Panc1 (cell line): Measurements from ENCODE around the gene SPP1. TPM values are rescaled to one million over a fixed set of nuclear protein-coding genes. Genes with fewer than 3 reads are reported as not detected.

Experiments
- ATAC-seq: fragments of 200-7000 bp; cut with Tn5 transposase; 2 replicates; pipeline ENCODE4 v1.9.1; 2020; ENCODE audit warnings: mild to moderate bottlenecking, moderate library complexity
- BruUV-seq: library from RNA; stranded (reverse); fragments of 400-500 nt; replicated peaks from 2 replicates; lab custom pipeline; 2021; lab: Mats Ljungman, UMichigan
- CTCF ChIA-PET: fragments of 300-600 bp; sonication (Branson Sonifier 250); formaldehyde crosslinking; loops from one replicate; lab custom pipeline; 2022; ENCODE audit warnings: antibody characterized with exemption; lab: Charles Lee
- POLR2A ChIA-PET: fragments of 300-600 bp; sonication (Branson Sonifier 250); formaldehyde crosslinking; loops from one replicate; lab custom pipeline; 2022; ENCODE audit warnings: antibody characterized with exemption; lab: Charles Lee
- DNase-seq: peaks from one replicate; pipeline ENCODE4 v3.0.0-alpha.2; 2010; ENCODE audit warnings: low read depth, low spot score
- H3K27ac ChIP-seq: 2 replicates; pipeline ENCODE4 v1.5.1; 2011; ENCODE audit warnings: mild to moderate bottlenecking, low read length, inconsistent platforms
- H3K27me3 ChIP-seq: fragments of 200-500 bp; sonication (Bioruptor generic); 2 replicates; pipeline ENCODE4 v1.6.0; 2014; ENCODE audit warnings: low read length, inconsistent platforms; ENCODE audit not compliant: control insufficient read depth, insufficient read depth
- H3K36me3 ChIP-seq: fragments of 200-500 bp; sonication (Bioruptor generic); 2 replicates; pipeline ENCODE4 v1.5.1; 2014; ENCODE audit warnings: inconsistent platforms, mild to moderate bottlenecking, low read length, moderate library complexity; ENCODE audit not compliant: control insufficient read depth, insufficient read depth
- H3K4me1 ChIP-seq: 2 replicates; pipeline ENCODE4 v1.5.1; 2011; ENCODE audit warnings: inconsistent platforms, mild to moderate bottlenecking, low read length, moderate library complexity; ENCODE audit not compliant: control insufficient read depth, insufficient read depth
- H3K4me3 ChIP-seq, 2 experiments: 2 replicates each; pipeline ENCODE4 v1.5.1; 2011 to 2012; ENCODE audit warnings: low read depth in 2 of 2, low read length in 2 of 2, mild to moderate bottlenecking in 2 of 2, inconsistent platforms in 1 of 2, moderate library complexity in 1 of 2
- H3K9me3 ChIP-seq: fragments of 200-500 bp; sonication (Bioruptor generic); 2 replicates; pipeline ENCODE4 v1.5.1; 2014; ENCODE audit warnings: low read depth, mild to moderate bottlenecking, inconsistent platforms, low read length, moderate library complexity; ENCODE audit not compliant: control insufficient read depth, insufficient read depth
- CTCF ChIP-seq: fragments of 450-650 bp; IDR thresholded peaks from 2 replicates; pipeline ENCODE4 v1.5.1; 2017; ENCODE audit warnings: mild to moderate bottlenecking
- POLR2AphosphoS5 ChIP-seq: IDR thresholded peaks from 2 replicates; pipeline ENCODE4 v1.6.1; 2012; ENCODE audit warnings: mild to moderate bottlenecking, low read depth, low read length, moderate library complexity
- REST ChIP-seq, 2 experiments: IDR thresholded peaks; 2 replicates each; pipeline ENCODE4 v1.6.1; 2011 to 2012; ENCODE audit warnings: low read depth in 2 of 2, control low read depth in 1 of 2, low read length in 1 of 2, mild to moderate bottlenecking in 1 of 2, moderate library complexity in 1 of 2; ENCODE audit not compliant: insufficient read depth in 1 of 2
- SIN3A ChIP-seq: IDR thresholded peaks from 2 replicates; pipeline ENCODE4 v1.6.1; 2012; ENCODE audit warnings: low read depth, mild to moderate bottlenecking, low read length, moderate library complexity, borderline replicate concordance; ENCODE audit not compliant: insufficient read depth
- TCF7L2 ChIP-seq: IDR thresholded peaks from 2 replicates; pipeline ENCODE4 v1.6.1; 2011; ENCODE audit warnings: mild to moderate bottlenecking, low read depth, low read length, inconsistent platforms
- in situ Hi-C: cut with HindIII; loops from 2 replicates; pipeline ENCODE4 v1.10.0; 2016; ENCODE audit warnings: low sequenced_read_pairs, low pct_unique_long_range_greater_than_20kb
- intact Hi-C: fragments of 100-400 bp; cut with micrococcal nuclease; formaldehyde crosslinking; loops from one replicate; pipeline ENCODE4 v1.10.0; 2022; ENCODE audit not compliant: unreplicated experiment
- total RNA-seq: library from RNA; stranded (reverse); gene quantifications from one replicate; pipeline ENCODE4 v1.2.1, GENCODE V29; 2021; ENCODE audit not compliant: unreplicated experiment

SPP1 gene
- total RNA-seq, 1 experiment from 2014 or later = 1.6 TPM

GRCh38 chr4:87947381-87948160, 27.9 kb upstream of the SPP1 start:
- Histone ChIP-seq H3K4me3 (no peak overlapping the region), H3K9me3 (no peaks in the 10 kb centered on the region), H3K27me3 (0 out of 2 replicates have a peak, but pooled peaks cover 2% of the 10 kb centered on the region), H3K4me1 (no peaks in the 10 kb centered on the region), H3K27ac (no peak overlapping the region), H3K36me3 (no peaks in the 10 kb centered on the region)
- in situ Hi-C loops (no loop called here), intact Hi-C loops (no loop called here)
- ATAC-seq (no peak), DNase-seq (no peak)
- ChIA-PET CTCF (no interaction called here), POLR2A (no interaction called here)
- TF ChIP-seq REST (IDR thresholded peaks at IDR 0.05; ENCODE audit: insufficient read depth in 1 of 2, low read depth in 2 of 2, low read length in 1 of 2) (no peak), TCF7L2 (no peak), CTCF (no peak), SIN3A (no peak), POLR2AphosphoS5 (no peak)
- no TSS peak for BruUV-seq

GRCh38 chr4:87949961-87950360, 25.6 kb upstream of the SPP1 start:
- no peak for TF ChIP-seq POLR2AphosphoS5
- no peak for TF ChIP-seq SIN3A
- no peak for TF ChIP-seq REST (IDR thresholded peaks at IDR 0.05; ENCODE audit: insufficient read depth in 1 of 2, low read depth in 2 of 2, low read length in 1 of 2)
- no peak for TF ChIP-seq TCF7L2
- TF ChIP-seq CTCF = no peak
- ChIA-PET POLR2A (no interaction called here), CTCF (no interaction called here)
- intact Hi-C loops (no loop called here), in situ Hi-C loops (no loop called here)
- Histone ChIP-seq H3K4me3 (no peak overlapping the region), H3K9me3 (no peaks in the 10 kb centered on the region), H3K27me3 (no peaks in the 10 kb centered on the region), H3K4me1 (no peaks in the 10 kb centered on the region), H3K36me3 (no peaks in the 10 kb centered on the region), H3K27ac (no peak overlapping the region)
- BruUV-seq = no TSS peak
- no peak for DNase-seq
- ATAC-seq = no peak
